K562 (cell line): ENCODE results near the gene BCL2L1. TPM values are rescaled to one million over a fixed set of nuclear protein-coding genes. Genes with fewer than 3 reads are reported as not detected.

Experiments used
- ATAC-seq: fragments of 200-7000 bp; cut with Tn5 transposase; 3 replicates; pipeline ENCODE4 v1.9.1; 2020; ENCODE audit warnings: moderate library complexity
- BruUV-seq: library from RNA; stranded (reverse); fragments of 400-500 nt; replicated peaks from 2 replicates; lab custom pipeline; 2021; lab: Mats Ljungman, UMichigan
- CTCF ChIA-PET: fragments of 300-600 bp; formaldehyde crosslinking; extraction: SDS; loops from one replicate; lab custom pipeline; 2021; ENCODE audit warnings: low intra/inter-chr PET ratio; lab: Yijun Ruan, JAX
- POLR2A ChIA-PET: fragments of 300-600, 350-650 bp; sonication (Branson Sonifier 250); formaldehyde crosslinking; extraction: SDS; loops from one replicate; lab custom pipeline; 2021; ENCODE audit warnings: antibody characterized with exemption, inconsistent platforms; lab: Yijun Ruan, JAX
- DNase-seq, 4 experiments: peaks; one replicate each; pipeline versions ENCODE4 v3.0.0 to v3.0.0-alpha.2; 2011 to 2018; ENCODE audit warnings: low spot score in 3 of 4, mixed read lengths in 3 of 4; ENCODE audit errors: extremely low read depth in 1 of 4
- FAIRE-seq: peaks from 2 replicates; lab custom pipeline; 2011; peaks lifted over from hg19 to GRCh38; lab: Jason Lieb, UNC
- H2AFZ ChIP-seq: 2 replicates; pipeline ENCODE4 v1.6.0; 2011; ENCODE audit warnings: low read depth, low read length, control low read depth, inconsistent platforms
- H3K27ac ChIP-seq: fragments of 200-600 bp; 3 replicates; pipeline ENCODE4 v1.8.0; 2011; ENCODE audit warnings: low read depth, mild to moderate bottlenecking, control low read depth, inconsistent platforms, low read length, moderate library complexity, mixed read lengths; ENCODE audit errors: extremely low read depth
- H3K27me3 ChIP-seq, 2 experiments: fragments of 300-600 bp in 1 of 2; 2 replicates in 1 of 2; 3 replicates in 1 of 2; pipeline versions ENCODE4 v1.6.0 to v1.8.0; 2011; ENCODE audit warnings: inconsistent platforms in 2 of 2, low read length in 2 of 2, mild to moderate bottlenecking in 1 of 2, mixed read lengths in 1 of 2, moderate library complexity in 1 of 2; ENCODE audit not compliant: control insufficient read depth in 2 of 2, insufficient read depth in 2 of 2
- H3K36me3 ChIP-seq: fragments of 300-600 bp; 3 replicates; pipeline ENCODE4 v1.8.0; 2011; ENCODE audit warnings: mild to moderate bottlenecking, low read length, inconsistent platforms; ENCODE audit not compliant: control insufficient read depth, insufficient read depth
- H3K4me1 ChIP-seq, 2 experiments: fragments of 200-600 bp in 1 of 2; replicated peaks in 1 of 2; 2 replicates in 1 of 2; 3 replicates in 1 of 2; pipeline versions ENCODE4 v1.5.1 to v1.8.0; 2011; ENCODE audit warnings: inconsistent platforms in 2 of 2, low read length in 2 of 2, mild to moderate bottlenecking in 1 of 2, mixed read lengths in 1 of 2, moderate library complexity in 1 of 2; ENCODE audit not compliant: control insufficient read depth in 2 of 2, insufficient read depth in 2 of 2
- H3K4me2 ChIP-seq: 2 replicates; pipeline ENCODE4 v1.6.1; 2011; ENCODE audit warnings: low read length, control low read depth, inconsistent platforms, mixed read lengths; ENCODE audit not compliant: insufficient read depth
- H3K4me3 ChIP-seq: fragments of 200-600 bp; sonication (generic), shearing (Covaris generic); 2 replicates; pipeline ENCODE4 v1.5.1; 2016; ENCODE audit warnings: control low read depth, inconsistent platforms
- H3K79me2 ChIP-seq: fragments of 200-600 bp; 3 replicates; pipeline ENCODE4 v1.8.0; 2011; ENCODE audit warnings: low read length, inconsistent platforms; ENCODE audit not compliant: control insufficient read depth, insufficient read depth
- H3K9ac ChIP-seq, 2 experiments: 2 replicates each; pipeline versions ENCODE4 v1.6.0 to v1.6.1; 2011; ENCODE audit warnings: low read depth in 2 of 2, low read length in 2 of 2, control low read depth in 1 of 2, inconsistent platforms in 1 of 2, mild to moderate bottlenecking in 1 of 2, mixed read lengths in 1 of 2; ENCODE audit not compliant: insufficient read depth in 1 of 2
- H3K9me1 ChIP-seq: one replicate; pipeline ENCODE4 v1.6.0; 2011; ENCODE audit warnings: inconsistent platforms, mild to moderate bottlenecking, low read length, moderate library complexity; ENCODE audit not compliant: control insufficient read depth, insufficient read depth
- H3K9me3 ChIP-seq: replicated peaks from 2 replicates; pipeline ENCODE4 v1.5.1; 2011; ENCODE audit warnings: low read depth, low read length, inconsistent platforms; ENCODE audit not compliant: control insufficient read depth, insufficient read depth
- H4K20me1 ChIP-seq: replicated peaks from 2 replicates; pipeline ENCODE4 v1.6.1; 2011; ENCODE audit warnings: low read length, inconsistent platforms, mixed read lengths; ENCODE audit not compliant: control insufficient read depth, insufficient read depth
- BHLHE40 ChIP-seq: IDR thresholded peaks from 2 replicates; pipeline ENCODE4 v1.6.1; 2011; ENCODE audit warnings: low read length, improper control_type of control experiment
- MECOM ChIP-seq: fragments of 250-450 bp; sonication (Bioruptor Pico); IDR thresholded peaks from 2 replicates; pipeline ENCODE4 v1.8.0; 2022; ENCODE audit warnings: inconsistent platforms
- NFIC ChIP-seq: fragments of 450-650 bp; IDR thresholded peaks from 2 replicates; pipeline ENCODE4 v1.6.1; 2017; ENCODE audit warnings: mild to moderate bottlenecking, inconsistent platforms
- PTTG1 ChIP-seq: fragments of 450-650 bp; IDR thresholded peaks from 2 replicates; pipeline ENCODE4 v1.6.1; 2016; ENCODE audit warnings: low read depth, mild to moderate bottlenecking, missing genetic modification characterization, missing compliant biosample characterization
- SAFB2 ChIP-seq: fragments of 200-400 bp; formaldehyde crosslinking; IDR thresholded peaks from 2 replicates; pipeline ENCODE4 v1.6.1; 2018; ENCODE audit warnings: borderline replicate concordance, low read length, low read depth, moderate library complexity; ENCODE audit not compliant: severe bottlenecking
- ZNF165 ChIP-seq: fragments of 250-450 bp; sonication (Bioruptor Pico); IDR thresholded peaks from 2 replicates; pipeline ENCODE4 v1.4.0; 2020; ENCODE audit warnings: borderline replicate concordance
- ZNF184 ChIP-seq: sonication (generic); formaldehyde crosslinking; IDR thresholded peaks from 2 replicates; pipeline ENCODE4 v1.5.0; 2020; ENCODE audit warnings: missing genetic modification reagents
- ZNF239 ChIP-seq: fragments of 250-450 bp; sonication (Bioruptor Pico); IDR thresholded peaks from 2 replicates; pipeline ENCODE4 v1.4.0; 2020; ENCODE audit warnings: mild to moderate bottlenecking
- ZNF316 ChIP-seq: fragments of 450-650 bp; IDR thresholded peaks from 2 replicates; pipeline ENCODE4 v1.6.1; 2016
- ZNF586 ChIP-seq: fragments of 450-650 bp; formaldehyde crosslinking; conservative IDR thresholded peaks from 2 replicates; pipeline ENCODE4 v1.4.0; 2020; ENCODE audit warnings: mild to moderate bottlenecking, moderate library complexity
- WGBS: fragments of 100-300 bp; shearing (Covaris generic); methylation state at CpG from one replicate; pipeline ENCODE4 v1.1.6; 2016; ENCODE audit warnings: low coverage, mixed read lengths; ENCODE audit not compliant: insufficient coverage; ENCODE audit errors: missing lambda C conversion rate; 5-methylcytosine and 5-hydroxymethylcytosine counted together
- in situ Hi-C: fragments of 300-500 bp; cut with MboI; formaldehyde crosslinking; loops from 4 replicates; pipeline ENCODE4 v1.15.0; 2018; ENCODE audit warnings: inconsistent platforms, mixed read lengths
- intact Hi-C: fragments of 100-400 bp; cut with micrococcal nuclease; formaldehyde crosslinking; loops from 2 replicates; pipeline ENCODE4 v1.14.2; 2022
- polyA plus RNA-seq, 8 experiments: library from polyadenylated mRNA; depleted of rRNA in 4 of 8; stranded (reverse) in 5 of 8; unstranded in 3 of 8; fragments of >200 nt; fragmentation: Nextera tagmentation in 2 of 8; fragmentation: Illumina TruSeq in 1 of 8; extraction: Ambion mirVana in 2 of 8; extraction: Trizol in 1 of 8; gene quantifications; 2 replicates each; pipeline versions ENCODE4 v1.2.1 to v1.2.3, GENCODE V29; 2011 to 2014; ENCODE audit warnings: inconsistent platforms in 1 of 8, missing spikeins in 1 of 8
- total RNA-seq, 7 experiments: library from RNA; depleted of rRNA in 6 of 7; stranded (reverse); fragments of >200 nt in 6 of 7; fragmentation: Illumina TruSeq in 2 of 7; extraction: Trizol in 2 of 7; gene quantifications; 2 replicates each; pipeline versions ENCODE4 v1.2.1 to v1.2.3, GENCODE V29; 2011 to 2021; ENCODE audit warnings: low replicate concordance in 1 of 7
- TF ChIP-seq, protein P1 (sequence below), 3 experiments: fragments of 200-800 bp in 1 of 3; sonication (Bioruptor generic) in 1 of 3; sonication (generic) in 1 of 3; formaldehyde crosslinking in 1 of 3; IDR thresholded peaks; 2 replicates each; pipeline versions ENCODE4 v1.6.1 to v1.8.0; 2016 to 2022; ENCODE audit warnings: mild to moderate bottlenecking in 2 of 3, missing compliant biosample characterization in 2 of 3, missing genetic modification characterization in 2 of 3, missing genetic modification reagents in 1 of 3
- TF ChIP-seq, protein P2 (sequence below), 2 experiments: fragments of 200-800 bp in 1 of 2; sonication (Bioruptor generic) in 1 of 2; sonication (generic) in 1 of 2; formaldehyde crosslinking in 1 of 2; IDR thresholded peaks in 1 of 2; conservative IDR thresholded peaks in 1 of 2; 2 replicates each; pipeline versions ENCODE4 v1.5.0 to v1.6.1; 2016 to 2020; ENCODE audit warnings: missing compliant biosample characterization in 1 of 2, missing genetic modification characterization in 1 of 2, missing genetic modification reagents in 1 of 2
- TF ChIP-seq, protein P3 (sequence below): fragments of 250-450 bp; sonication (Bioruptor Pico); IDR thresholded peaks from 2 replicates; pipeline ENCODE4 v1.4.0; 2020

Gene BCL2L1
- total and polyA plus RNA-seq, 9 of the 15 experiments (the other 6 are each of a cell fraction or from before 2014, with no cell fraction given), result 3.3 to 182 (median 120) TPM

DNA sequence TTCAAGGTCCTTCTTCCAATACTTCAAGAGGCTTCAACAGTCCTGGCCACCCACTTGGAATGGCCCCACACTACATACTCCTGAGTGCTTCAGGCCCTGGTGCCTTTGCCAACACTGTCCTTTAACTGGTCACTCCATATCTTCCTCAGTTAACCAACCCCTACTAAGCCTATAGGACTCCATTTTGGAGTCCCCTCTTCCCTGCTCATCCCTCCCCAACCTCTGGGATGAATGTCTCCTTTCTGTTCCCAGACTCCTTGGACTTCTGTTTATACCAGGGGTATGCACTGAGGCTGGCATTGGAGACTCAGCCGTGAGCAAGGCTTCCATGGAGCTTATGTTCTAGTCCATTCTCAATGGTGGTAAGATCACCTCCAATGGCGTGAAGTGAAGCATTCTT, 51.3 kb downstream of the BCL2L1 start:
- H3K4me2 ChIP-seq, result peak overlapping the region; percentile 39; the same call in 1 of the 2 replicates
- ChIA-PET CTCF (interaction anchor here (0.7 kb wide), 1 partner anchor 52 kb away, joined by 3 read pairs; no protein-coding TSS in a partner anchor), POLR2A (interaction anchor here (0.6 to 3.6 kb wide), 2 partner anchors 9 to 13 kb away, joined by 3 to 14 read pairs; no protein-coding TSS in a partner anchor)
- ATAC-seq (no peak), DNase-seq (peak in 1 of 4 experiments; percentile 7), FAIRE-seq (no peak)
- BruUV-seq, result no TSS peak
- H3K9me1 ChIP-seq, result no peaks in the 10 kb centered on the region
- no peak overlapping the region for H3K4me3 ChIP-seq
- WGBS, result 44% methylated on average over 2 of the region's 2 CpGs
- H3K4me1 ChIP-seq, result peaks cover 88 to 89% of the 10 kb centered on the region in 2 experiments
- intact Hi-C loops, result no loop called here
- peaks cover 96% of the 10 kb centered on the region for H3K79me2 ChIP-seq
- in situ Hi-C loops, result no loop called here
- H3K9ac ChIP-seq, result peak overlapping the region; percentile 4 to 38; a peak in 3 of 4 replicates
- H4K20me1 ChIP-seq, result no peaks in the 10 kb centered on the region
- peak overlapping the region; percentile 74 for H3K27ac ChIP-seq
- H3K27me3 ChIP-seq, result no peaks in the 10 kb centered on the region
- no peak overlapping the region for H2AFZ ChIP-seq
- no peaks in the 10 kb centered on the region for H3K9me3 ChIP-seq
- H3K36me3 ChIP-seq, result peaks cover 80% of the 10 kb centered on the region
- peak; percentile 22; the same call in 1 of the 2 replicates for TF ChIP-seq ZNF239 (CRISPR knock-in tag)
- TF ChIP-seq PTTG1, result peak; percentile 29; the same call in 1 of the 2 replicates
- no peak for TF ChIP-seq SAFB2
- TF ChIP-seq, protein P1, sequence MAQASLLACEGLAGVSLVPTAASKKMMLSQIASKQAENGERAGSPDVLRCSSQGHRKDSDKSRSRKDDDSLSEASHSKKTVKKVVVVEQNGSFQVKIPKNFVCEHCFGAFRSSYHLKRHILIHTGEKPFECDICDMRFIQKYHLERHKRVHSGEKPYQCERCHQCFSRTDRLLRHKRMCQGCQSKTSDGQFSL (CRISPR knock-in tag; IDR thresholded peaks at IDR 0.05), result no peak
- TF ChIP-seq, protein P1 (tag; IDR thresholded peaks at IDR 0.05), result peak in 1 of 2 experiments; percentile 48; a peak in 1 of 4 replicates
- peak; percentile 44; the same call in 1 of the 2 replicates for TF ChIP-seq MECOM (CRISPR knock-in tag)
- TF ChIP-seq, protein P2, sequence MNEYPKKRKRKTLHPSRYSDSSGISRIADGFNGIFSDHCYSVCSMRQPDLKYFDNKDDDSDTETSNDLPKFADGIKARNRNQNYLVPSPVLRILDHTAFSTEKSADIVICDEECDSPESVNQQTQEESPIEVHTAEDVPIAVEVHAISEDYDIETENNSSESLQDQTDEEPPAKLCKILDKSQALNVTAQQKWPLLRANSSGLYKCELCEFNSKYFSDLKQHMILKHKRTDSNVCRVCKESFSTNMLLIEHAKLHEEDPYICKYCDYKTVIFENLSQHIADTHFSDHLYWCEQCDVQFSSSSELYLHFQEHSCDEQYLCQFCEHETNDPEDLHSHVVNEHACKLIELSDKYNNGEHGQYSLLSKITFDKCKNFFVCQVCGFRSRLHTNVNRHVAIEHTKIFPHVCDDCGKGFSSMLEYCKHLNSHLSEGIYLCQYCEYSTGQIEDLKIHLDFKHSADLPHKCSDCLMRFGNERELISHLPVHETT (CRISPR knock-in tag; conservative IDR thresholded peaks at IDR 0.05 in 1 of 2, IDR thresholded peaks at IDR 0.05 in 1 of 2), result no peak
- TF ChIP-seq, protein P3, sequence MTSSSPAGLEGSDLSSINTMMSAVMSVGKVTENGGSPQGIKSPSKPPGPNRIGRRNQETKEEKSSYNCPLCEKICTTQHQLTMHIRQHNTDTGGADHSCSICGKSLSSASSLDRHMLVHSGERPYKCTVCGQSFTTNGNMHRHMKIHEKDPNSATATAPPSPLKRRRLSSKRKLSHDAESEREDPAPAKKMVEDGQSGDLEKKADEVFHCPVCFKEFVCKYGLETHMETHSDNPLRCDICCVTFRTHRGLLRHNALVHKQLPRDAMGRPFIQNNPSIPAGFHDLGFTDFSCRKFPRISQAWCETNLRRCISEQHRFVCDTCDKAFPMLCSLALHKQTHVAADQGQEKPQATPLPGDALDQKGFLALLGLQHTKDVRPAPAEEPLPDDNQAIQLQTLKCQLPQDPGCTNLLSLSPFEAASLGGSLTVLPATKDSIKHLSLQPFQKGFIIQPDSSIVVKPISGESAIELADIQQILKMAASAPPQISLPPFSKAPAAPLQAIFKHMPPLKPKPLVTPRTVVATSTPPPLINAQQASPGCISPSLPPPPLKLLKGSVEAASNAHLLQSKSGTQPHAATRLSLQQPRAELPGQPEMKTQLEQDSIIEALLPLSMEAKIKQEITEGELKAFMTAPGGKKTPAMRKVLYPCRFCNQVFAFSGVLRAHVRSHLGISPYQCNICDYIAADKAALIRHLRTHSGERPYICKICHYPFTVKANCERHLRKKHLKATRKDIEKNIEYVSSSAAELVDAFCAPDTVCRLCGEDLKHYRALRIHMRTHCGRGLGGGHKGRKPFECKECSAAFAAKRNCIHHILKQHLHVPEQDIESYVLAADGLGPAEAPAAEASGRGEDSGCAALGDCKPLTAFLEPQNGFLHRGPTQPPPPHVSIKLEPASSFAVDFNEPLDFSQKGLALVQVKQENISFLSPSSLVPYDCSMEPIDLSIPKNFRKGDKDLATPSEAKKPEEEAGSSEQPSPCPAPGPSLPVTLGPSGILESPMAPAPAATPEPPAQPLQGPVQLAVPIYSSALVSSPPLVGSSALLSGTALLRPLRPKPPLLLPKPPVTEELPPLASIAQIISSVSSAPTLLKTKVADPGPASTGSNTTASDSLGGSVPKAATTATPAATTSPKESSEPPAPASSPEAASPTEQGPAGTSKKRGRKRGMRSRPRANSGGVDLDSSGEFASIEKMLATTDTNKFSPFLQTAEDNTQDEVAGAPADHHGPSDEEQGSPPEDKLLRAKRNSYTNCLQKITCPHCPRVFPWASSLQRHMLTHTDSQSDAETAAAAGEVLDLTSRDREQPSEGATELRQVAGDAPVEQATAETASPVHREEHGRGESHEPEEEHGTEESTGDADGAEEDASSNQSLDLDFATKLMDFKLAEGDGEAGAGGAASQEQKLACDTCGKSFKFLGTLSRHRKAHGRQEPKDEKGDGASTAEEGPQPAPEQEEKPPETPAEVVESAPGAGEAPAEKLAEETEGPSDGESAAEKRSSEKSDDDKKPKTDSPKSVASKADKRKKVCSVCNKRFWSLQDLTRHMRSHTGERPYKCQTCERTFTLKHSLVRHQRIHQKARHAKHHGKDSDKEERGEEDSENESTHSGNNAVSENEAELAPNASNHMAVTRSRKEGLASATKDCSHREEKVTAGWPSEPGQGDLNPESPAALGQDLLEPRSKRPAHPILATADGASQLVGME, result peak; percentile 80; the same call in 1 of the 2 replicates
- peak; percentile 25; the same call in 1 of the 2 replicates for TF ChIP-seq ZNF165
- no peak for TF ChIP-seq ZNF184
- no peak for TF ChIP-seq NFIC
- no peak for TF ChIP-seq ZNF316
- 0 out of 2 replicates have a peak, but pooled peaks have one; percentile 24 for TF ChIP-seq ZNF586
- TF ChIP-seq BHLHE40, result no peak
